Small intestine (tissue), 7 donors: ENCODE measurements around the gene UBE2J2. TPM values are rescaled to one million over a fixed set of nuclear protein-coding genes. Genes with fewer than 3 reads are reported as not detected.

ENCODE experiments used
- DNase-seq, 2 donors: peaks; one replicate each; pipeline versions ENCODE4 v3.0.0 to v3.0.0-alpha.2; 2013
- FAIRE-seq: peaks from 2 replicates; lab custom pipeline; 2012; peaks lifted over from hg19 to GRCh38; lab: Jason Lieb, UNC
- H3K27ac ChIP-seq, 3 donors: one replicate each; pipeline ENCODE4 v1.5.1; 2013; ENCODE audit warnings: low read length in 2 of 3, mild to moderate bottlenecking in 2 of 3, control low read depth in 1 of 3, inconsistent platforms in 1 of 3, low read depth in 1 of 3, moderate library complexity in 1 of 3
- H3K27me3 ChIP-seq, 3 donors: one replicate each; pipeline ENCODE4 v1.6.1; 2013; ENCODE audit warnings: low read length in 3 of 3, inconsistent platforms in 1 of 3; ENCODE audit not compliant: control insufficient read depth in 3 of 3, insufficient read depth in 3 of 3
- H3K36me3 ChIP-seq, 3 donors: one replicate each; pipeline ENCODE4 v1.6.1; 2013; ENCODE audit warnings: low read length in 3 of 3, inconsistent platforms in 1 of 3, low read depth in 1 of 3, mild to moderate bottlenecking in 1 of 3, moderate library complexity in 1 of 3; ENCODE audit not compliant: control insufficient read depth in 3 of 3, insufficient read depth in 2 of 3
- H3K4me1 ChIP-seq, 3 donors: one replicate each; pipeline ENCODE4 v1.6.1; 2013; ENCODE audit warnings: low read length in 2 of 3, inconsistent platforms in 1 of 3, low read depth in 1 of 3, mild to moderate bottlenecking in 1 of 3, moderate library complexity in 1 of 3; ENCODE audit not compliant: control insufficient read depth in 3 of 3, insufficient read depth in 2 of 3
- H3K4me3 ChIP-seq, 3 donors: one replicate each; pipeline ENCODE4 v1.5.1; 2013; ENCODE audit warnings: low read length in 3 of 3, control low read depth in 1 of 3, inconsistent platforms in 1 of 3, low read depth in 1 of 3, mild to moderate bottlenecking in 1 of 3, moderate library complexity in 1 of 3
- H3K9me3 ChIP-seq, 2 donors: one replicate each; pipeline ENCODE4 v1.6.1; 2013; ENCODE audit warnings: low read depth in 1 of 2, low read length in 1 of 2; ENCODE audit not compliant: control insufficient read depth in 2 of 2, insufficient read depth in 1 of 2
- WGBS, 3 donors: extraction: QIAGEN DNeasy Blood & Tissue Kit; methylation state at CpG; one replicate each; pipeline ENCODE4 v1.1.7; 2013; 5-methylcytosine and 5-hydroxymethylcytosine counted together
- polyA plus RNA-seq, 4 donors: library from polyadenylated mRNA; stranded (reverse) in 3 of 4; unstranded in 1 of 4; fragments of 200-250 nt in 3 of 4; fragments of 120-200 nt in 1 of 4; gene quantifications; one replicate each; pipeline versions ENCODE4 v1.2.1 to v1.2.3, GENCODE V29; 2013
- donor health status: healthy with polysubstance abuse.
- donor health status: control.
- donor health status: control.
- donor health status: Bipolar disorder and iron deficiency.
- donor health status: healthy.

UBE2J2 gene
- polyA plus RNA-seq, 4 donors: 45.9 to 67.0 (median 60.7) TPM

DNA sequence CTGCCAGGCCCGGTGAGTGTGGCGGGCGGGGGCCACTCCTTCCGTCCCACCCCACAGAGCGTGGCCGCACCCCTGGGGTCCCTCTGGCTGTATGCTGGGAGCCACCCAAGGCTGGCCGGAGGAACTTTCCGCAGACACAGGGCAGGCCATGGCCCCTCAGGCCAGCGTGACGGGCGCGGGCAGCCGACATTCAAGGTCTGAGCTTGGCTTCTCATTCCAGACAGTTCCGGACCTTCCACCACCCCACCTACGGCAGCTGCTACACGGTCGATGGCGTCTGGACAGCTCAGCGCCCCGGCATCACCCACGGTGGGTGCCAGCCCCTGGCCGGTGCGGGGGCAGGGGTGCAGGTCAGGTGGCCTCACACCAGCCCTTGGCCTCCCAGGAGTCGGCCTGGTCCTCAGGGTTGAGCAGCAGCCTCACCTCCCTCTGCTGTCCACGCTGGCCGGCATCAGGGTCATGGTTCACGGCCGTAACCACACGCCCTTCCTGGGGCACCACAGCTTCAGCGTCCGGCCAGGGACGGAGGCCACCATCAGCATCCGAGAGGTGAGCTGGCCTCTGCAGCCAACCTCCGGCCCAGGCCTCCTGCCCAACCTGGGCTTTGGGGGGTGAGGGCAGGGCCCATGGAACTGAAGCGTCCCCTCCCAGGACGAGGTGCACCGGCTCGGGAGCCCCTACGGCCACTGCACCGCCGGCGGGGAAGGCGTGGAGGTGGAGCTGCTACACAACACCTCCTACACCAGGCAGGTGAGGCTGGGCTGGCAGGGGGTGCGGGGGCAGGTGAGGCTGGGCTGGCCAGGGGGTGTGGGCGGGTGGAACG is 13.8 kb upstream of the UBE2J2 start:
- WGBS, 3 donors: 51 to 79% (median 62%) methylated on average over 36 to 46 of the region's 46 CpGs
- Histone ChIP-seq H3K36me3 (peaks cover 0 to 6% (median 0%) of the 10 kb centered on the region in 3 donors), H3K27ac (no peak overlapping the region), H3K4me1 (peaks cover 0 to 24% (median under 1%) of the 10 kb centered on the region in 3 donors), H3K4me3 (no peak overlapping the region), H3K9me3 (no peaks in the 10 kb centered on the region), H3K27me3 (peaks cover 0 to 15% (median 4%) of the 10 kb centered on the region in 3 donors)
- FAIRE-seq (no peak), DNase-seq (no peak)

DNA sequence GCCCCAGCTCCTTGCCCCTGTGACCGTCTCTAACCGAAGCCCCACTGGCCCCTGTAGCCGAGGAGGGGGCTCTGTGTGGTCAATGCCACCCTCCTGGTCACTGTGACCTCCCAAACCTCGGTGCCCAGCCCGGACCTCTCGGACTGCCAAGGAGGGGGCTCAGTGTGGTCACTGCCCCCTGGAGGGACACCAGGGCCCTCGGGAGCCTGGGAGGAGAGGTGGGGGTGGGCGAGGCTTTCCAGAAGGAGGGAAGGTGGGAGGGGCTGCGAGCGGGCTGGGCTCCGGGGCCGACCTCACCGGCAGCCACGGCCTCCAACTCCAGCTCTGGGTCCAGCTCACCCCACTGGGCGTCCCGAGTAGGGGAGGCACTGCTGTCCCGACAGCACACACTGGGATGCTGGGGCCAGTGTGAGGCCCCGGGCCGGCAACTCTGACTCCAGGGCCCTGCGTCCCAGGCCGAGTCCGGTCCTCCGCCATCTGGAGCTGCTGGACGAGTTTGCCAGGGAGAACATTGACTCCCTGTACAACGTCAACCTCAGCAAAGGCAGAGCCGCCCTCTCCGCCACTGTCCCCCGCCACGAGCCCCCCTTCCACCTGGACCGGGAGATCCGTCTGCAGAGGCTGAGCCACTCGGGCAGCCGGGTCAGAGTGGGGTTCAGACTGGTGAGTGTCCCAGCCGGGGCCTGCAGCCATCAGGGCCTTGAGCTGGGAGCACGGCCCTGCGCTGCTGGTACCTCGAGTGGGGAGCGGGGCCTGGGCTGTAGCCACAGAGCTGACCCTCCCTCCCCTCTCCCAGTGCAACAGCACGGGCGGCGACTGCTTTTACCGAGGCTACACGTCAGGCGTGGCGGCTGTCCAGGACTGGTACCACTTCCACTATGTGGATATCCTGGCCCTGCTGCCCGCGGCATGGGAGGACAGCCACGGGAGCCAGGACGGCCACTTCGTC is 12.9 kb upstream of the UBE2J2 start:
- Histone ChIP-seq H3K4me1 (peaks cover 0 to 27% (median 3%) of the 10 kb centered on the region in 3 donors), H3K36me3 (no peaks in the 10 kb centered on the region), H3K9me3 (no peaks in the 10 kb centered on the region), H3K27me3 (peaks cover 0 to 15% (median 4%) of the 10 kb centered on the region in 3 donors), H3K4me3 (no peak overlapping the region), H3K27ac (no peak overlapping the region)
- 53 to 66% (median 55%) methylated on average over 42 to 50 of the region's 50 CpGs for WGBS, 3 donors
- no peak for DNase-seq
- FAIRE-seq: no peak

DNA sequence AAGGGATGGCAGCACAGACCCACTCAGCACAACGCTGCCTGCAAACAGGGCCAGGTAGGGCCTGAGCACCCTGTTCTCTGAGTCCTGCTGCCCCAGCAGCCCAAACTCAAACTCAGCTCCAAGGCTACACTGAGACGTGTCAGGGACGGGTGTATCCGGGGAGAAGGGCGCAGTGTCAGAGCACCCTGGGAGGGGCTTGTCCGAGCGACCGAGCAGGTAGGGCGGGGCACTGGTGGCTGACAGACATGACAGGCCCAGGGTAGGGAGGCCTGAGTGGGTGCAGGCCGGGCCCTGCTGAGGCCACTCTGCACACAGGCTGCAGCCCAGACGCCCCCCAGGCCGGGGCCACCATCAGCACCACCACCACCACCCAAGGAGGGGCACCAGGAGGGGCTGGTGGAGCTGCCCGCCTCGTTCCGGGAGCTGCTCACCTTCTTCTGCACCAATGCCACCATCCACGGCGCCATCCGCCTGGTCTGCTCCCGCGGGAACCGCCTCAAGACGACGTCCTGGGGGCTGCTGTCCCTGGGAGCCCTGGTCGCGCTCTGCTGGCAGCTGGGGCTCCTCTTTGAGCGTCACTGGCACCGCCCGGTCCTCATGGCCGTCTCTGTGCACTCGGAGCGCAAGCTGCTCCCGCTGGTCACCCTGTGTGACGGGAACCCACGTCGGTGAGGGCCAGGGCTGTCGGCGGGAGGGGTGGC is 12.1 kb upstream of the UBE2J2 start:
- Histone ChIP-seq H3K27me3 (peaks cover 0 to 15% (median 4%) of the 10 kb centered on the region in 3 donors), H3K4me1 (peaks cover 2 to 28% (median 3%) of the 10 kb centered on the region in 3 donors), H3K27ac (no peak overlapping the region), H3K9me3 (no peaks in the 10 kb centered on the region), H3K4me3 (no peak overlapping the region), H3K36me3 (no peaks in the 10 kb centered on the region)
- peak in 1 of 2 donors; percentile 53 for DNase-seq
- FAIRE-seq: no peak
- 23 to 64% (median 29%) methylated on average over 29 to 37 of the region's 37 CpGs for WGBS, 3 donors

DNA sequence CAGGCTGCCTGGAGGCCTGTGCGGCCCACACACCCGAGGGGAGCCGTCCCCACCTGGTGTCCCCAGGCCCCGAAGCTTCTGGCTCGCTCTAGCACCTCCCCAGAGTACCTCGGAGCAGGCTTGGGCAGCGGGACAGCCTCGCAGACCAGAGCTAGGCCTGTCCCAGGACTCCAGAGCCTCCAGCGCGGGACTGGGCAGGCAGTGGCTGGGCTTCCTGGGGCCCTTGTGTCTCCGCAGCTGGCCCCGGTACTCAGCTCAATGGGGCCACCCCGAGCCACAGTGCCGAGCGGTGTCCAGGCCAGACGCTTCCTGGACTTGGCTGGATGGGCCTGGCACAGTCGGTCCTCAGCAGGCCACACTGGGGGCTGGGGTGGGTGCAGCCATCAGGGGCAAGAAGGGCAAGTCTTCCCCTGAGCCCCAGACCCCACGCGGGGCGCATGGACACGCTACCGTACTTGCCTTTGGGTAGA is 11.5 kb upstream of the UBE2J2 start:
- no peaks in the 10 kb centered on the region for H3K36me3 ChIP-seq
- no peaks in the 10 kb centered on the region for H3K9me3 ChIP-seq
- DNase-seq (no peak), FAIRE-seq (no peak)
- peaks cover 0 to 15% (median 4%) of the 10 kb centered on the region in 3 donors for H3K27me3 ChIP-seq
- 92 to 94% (median 92%) methylated on average over 22 of the region's 22 CpGs for WGBS, 3 donors
- no peak overlapping the region for H3K4me3 ChIP-seq
- H3K27ac ChIP-seq: no peak overlapping the region
- H3K4me1 ChIP-seq: peaks cover 2 to 26% (median 3%) of the 10 kb centered on the region in 3 donors

DNA sequence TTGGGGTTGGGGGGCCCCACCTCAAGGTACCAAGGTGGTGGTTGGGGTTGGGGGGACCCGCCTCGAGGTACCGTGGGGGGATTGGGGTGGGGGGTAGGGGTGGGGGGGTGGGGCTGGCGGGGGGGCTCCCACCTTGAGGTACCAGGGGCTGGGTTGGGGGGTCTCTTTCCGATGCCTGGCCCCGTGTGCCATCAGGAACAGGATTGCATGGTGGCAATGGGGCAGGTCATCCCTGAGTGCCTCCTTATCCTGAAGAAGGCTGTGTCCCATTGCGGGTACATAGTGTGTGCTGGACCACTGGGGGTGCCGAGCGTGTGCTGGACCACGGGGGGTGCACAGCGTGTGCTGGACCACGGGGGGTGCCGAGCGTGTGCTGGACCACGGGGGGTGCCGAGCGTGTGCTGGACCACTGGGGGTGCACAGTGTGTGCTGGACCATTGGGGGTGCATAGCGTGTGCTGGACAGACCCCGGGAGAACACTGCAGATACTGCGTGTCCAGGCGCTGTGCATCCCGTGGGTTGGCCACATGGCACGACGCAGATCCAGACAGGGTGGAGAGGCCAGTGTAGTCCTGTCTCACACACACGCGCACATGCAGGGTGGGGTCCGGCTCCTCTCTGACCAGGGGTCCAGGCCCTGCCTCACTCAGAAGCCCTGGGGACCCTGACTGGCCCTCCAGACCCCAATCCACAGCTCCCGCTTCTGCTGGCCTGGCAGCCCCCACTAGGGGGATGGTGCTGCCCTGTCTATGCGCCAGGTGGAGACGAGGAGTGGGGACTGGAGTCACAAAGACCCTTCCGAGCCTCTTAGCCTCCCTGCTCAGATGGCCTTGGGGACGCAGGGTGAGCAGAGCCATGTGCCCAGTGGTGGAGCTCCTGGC is 10.8 kb upstream of the UBE2J2 start:
- Histone ChIP-seq H3K9me3 (no peaks in the 10 kb centered on the region), H3K4me3 (no peak overlapping the region), H3K36me3 (no peaks in the 10 kb centered on the region), H3K27me3 (peaks cover 0 to 15% (median 4%) of the 10 kb centered on the region in 3 donors), H3K27ac (no peak overlapping the region), H3K4me1 (peaks cover 2 to 25% (median 3%) of the 10 kb centered on the region in 3 donors)
- FAIRE-seq (no peak), DNase-seq (no peak)
- 82 to 89% (median 86%) methylated on average over 28 to 32 of the region's 32 CpGs for WGBS, 3 donors

DNA sequence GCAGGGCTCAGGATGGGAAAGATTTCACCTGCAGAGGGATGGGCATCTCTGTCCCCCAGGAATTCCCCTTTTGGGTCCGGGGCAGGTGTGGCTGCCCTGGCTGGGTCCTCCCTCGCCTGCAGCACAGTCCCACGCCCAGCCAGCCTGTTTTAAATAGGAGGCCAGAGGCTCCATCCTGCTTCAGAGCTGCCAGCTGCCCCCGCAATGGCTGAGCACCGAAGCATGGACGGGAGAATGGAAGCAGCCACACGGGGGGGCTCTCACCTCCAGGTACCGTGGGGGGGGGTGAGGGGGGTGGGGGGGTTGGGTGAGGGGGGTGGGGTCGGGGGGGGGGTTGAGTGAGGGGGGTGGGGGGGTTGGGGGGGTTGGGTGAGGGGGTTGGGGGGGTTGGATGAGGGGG is 10.2 kb upstream of the UBE2J2 start:
- H3K9me3 ChIP-seq: no peaks in the 10 kb centered on the region
- no peak for FAIRE-seq
- 3 to 14% (median 13%) methylated on average over 5 to 8 of the region's 9 CpGs for WGBS, 3 donors
- H3K27ac ChIP-seq: no peak overlapping the region
- H3K27me3 ChIP-seq: peaks cover 0 to 15% (median 4%) of the 10 kb centered on the region in 3 donors
- peaks cover 2 to 25% (median 3%) of the 10 kb centered on the region in 3 donors for H3K4me1 ChIP-seq
- DNase-seq: no peak
- no peaks in the 10 kb centered on the region for H3K36me3 ChIP-seq
- no peak overlapping the region for H3K4me3 ChIP-seq

DNA sequence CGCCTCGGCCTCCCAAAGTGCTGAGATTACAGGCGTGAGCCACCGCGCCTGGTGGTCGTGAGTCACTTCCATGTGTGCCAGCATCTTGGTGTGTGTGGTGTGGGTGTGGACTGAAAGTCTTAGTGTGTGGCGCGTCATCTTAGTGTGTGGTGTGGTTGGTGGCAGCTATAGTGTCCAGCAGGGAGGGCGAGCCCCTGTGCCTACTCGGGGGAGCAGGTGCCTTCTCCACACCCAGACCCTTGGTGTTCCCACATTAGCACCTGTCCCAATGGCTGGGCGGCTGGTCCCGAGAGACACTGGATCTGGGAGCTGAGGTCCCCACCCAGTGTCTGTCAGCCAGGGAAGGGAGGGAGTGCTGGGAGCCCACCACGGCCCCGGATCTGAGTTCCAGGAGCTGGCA is 9.3 kb upstream of the UBE2J2 start:
- H3K27me3 ChIP-seq: peaks cover 0 to 15% (median 4%) of the 10 kb centered on the region in 3 donors
- no peaks in the 10 kb centered on the region for H3K36me3 ChIP-seq
- no peak overlapping the region for H3K4me3 ChIP-seq
- no peak for DNase-seq
- no peaks in the 10 kb centered on the region for H3K9me3 ChIP-seq
- no peak overlapping the region for H3K27ac ChIP-seq
- FAIRE-seq: no peak
- peaks cover 2 to 25% (median 3%) of the 10 kb centered on the region in 3 donors for H3K4me1 ChIP-seq
- WGBS, 3 donors: 51 to 81% (median 70%) methylated on average over 14 of the region's 14 CpGs
